B cell (primary cell): ENCODE measurements around the gene TXNRD1. TPM values are rescaled to one million over a fixed set of nuclear protein-coding genes. Genes with fewer than 3 reads are reported as not detected.
"Not testable (repeated sequence)": the region's sequence is repeated elsewhere in the genome, so short reads cannot be mapped to it uniquely, and the experiment has no call there.

Source experiments
- ATAC-seq: fragments of 200-7000 bp; cut with Tn5 transposase; one replicate; pipeline ENCODE4 v1.10.0; 2021; ENCODE audit warnings: low read depth, mild to moderate bottlenecking, moderate number of reproducible peaks, moderate library complexity
- CTCF ChIA-PET: fragments of 350-600 bp; sonication (Branson Sonifier 250); formaldehyde crosslinking; loops from one replicate; lab custom pipeline; 2021; ENCODE audit warnings: antibody characterized with exemption, inconsistent platforms; lab: Charles Lee
- POLR2A ChIA-PET: fragments of 350-600 bp; sonication (Branson Sonifier 250); formaldehyde crosslinking; loops from one replicate; lab custom pipeline; 2021; ENCODE audit warnings: antibody characterized with exemption; lab: Charles Lee
- DNase-seq: peaks from one replicate; pipeline ENCODE4 v3.0.0; 2013
- H2AFZ ChIP-seq: 2 replicates; pipeline ENCODE4 v1.6.1; 2012; ENCODE audit warnings: mild to moderate bottlenecking, low read depth, low read length; ENCODE audit not compliant: insufficient read depth, poor library complexity, severe bottlenecking
- H3K27ac ChIP-seq, 2 donors: 1 replicate in 1 of 2; 2 replicates in 1 of 2; pipeline ENCODE4 v1.5.1; 2012 to 2013; ENCODE audit warnings: low read length in 2 of 2, mild to moderate bottlenecking in 2 of 2, moderate library complexity in 1 of 2
- H3K27me3 ChIP-seq, 4 experiments: fragments of 200-600 bp in 1 of 4; sonication (generic) in 1 of 4; replicated peaks in 1 of 4; 1 replicate in 2 of 4; 2 replicates in 2 of 4; pipeline versions ENCODE4 v1.6.1 to v1.7.0; 2013 to 2016; ENCODE audit warnings: low read length in 3 of 4, mild to moderate bottlenecking in 2 of 4, mixed read lengths in 1 of 4, moderate library complexity in 1 of 4; ENCODE audit not compliant: insufficient read depth in 4 of 4, control insufficient read depth in 3 of 4; ENCODE audit errors: control extremely low read depth in 1 of 4
- H3K36me3 ChIP-seq, 2 experiments: replicated peaks in 1 of 2; 1 replicate in 1 of 2; 2 replicates in 1 of 2; pipeline versions ENCODE4 v1.6.1 to v1.7.1; 2013; ENCODE audit warnings: low read length in 1 of 2; ENCODE audit not compliant: insufficient read depth in 2 of 2, control insufficient read depth in 1 of 2; ENCODE audit errors: control extremely low read depth in 1 of 2, extremely low read depth in 1 of 2
- H3K4me1 ChIP-seq, 2 donors: fragments of 200-600 bp in 1 of 2; sonication (generic) in 1 of 2; 1 replicate in 1 of 2; 2 replicates in 1 of 2; pipeline versions ENCODE4 v1.5.1 to v1.6.1; 2013 to 2017; ENCODE audit warnings: low read length in 2 of 2; ENCODE audit not compliant: control insufficient read depth in 2 of 2, insufficient read depth in 2 of 2
- H3K4me2 ChIP-seq: replicated peaks from 2 replicates; pipeline ENCODE3; 2012; ENCODE audit warnings: mild to moderate bottlenecking, low read depth, low read length; ENCODE audit not compliant: poor library complexity, severe bottlenecking
- H3K4me3 ChIP-seq, 5 experiments: fragments of 200-600 bp in 1 of 5; sonication (generic) in 1 of 5; 1 replicate in 3 of 5; 2 replicates in 2 of 5; pipeline versions ENCODE4 v1.5.1 to v1.7.0; 2011 to 2016; ENCODE audit warnings: low read length in 4 of 5, mild to moderate bottlenecking in 4 of 5, low read depth in 2 of 5, control low read depth in 1 of 5, moderate library complexity in 1 of 5; ENCODE audit not compliant: insufficient read depth in 1 of 5; ENCODE audit errors: control extremely low read depth in 1 of 5, extremely low read depth in 1 of 5
- H3K79me2 ChIP-seq: fragments of 200-600 bp; sonication (generic); one replicate; pipeline ENCODE4 v1.6.0; 2016; ENCODE audit warnings: low read length; ENCODE audit not compliant: control insufficient read depth, insufficient read depth
- H3K9ac ChIP-seq: fragments of 200-600 bp; sonication (generic); 2 replicates; pipeline ENCODE4 v1.6.1; 2017; ENCODE audit warnings: mild to moderate bottlenecking, low read length, moderate library complexity
- H3K9me3 ChIP-seq, 3 donors: one replicate each; pipeline versions ENCODE4 v1.6.1 to v1.7.1; 2013; ENCODE audit warnings: low read length in 2 of 3; ENCODE audit not compliant: control insufficient read depth in 2 of 3, insufficient read depth in 1 of 3; ENCODE audit errors: control extremely low read depth in 1 of 3
- H4K20me1 ChIP-seq: 2 replicates; pipeline ENCODE4 v1.6.0; 2012; ENCODE audit warnings: mild to moderate bottlenecking, low read length; ENCODE audit not compliant: insufficient read depth, control insufficient read depth, poor library complexity, severe bottlenecking
- H3K27ac Mint-ChIP-seq: one replicate; pipeline ENCODE4 v1.8.0; 2021; ENCODE audit warnings: mixed read lengths
- H3K27me3 Mint-ChIP-seq: one replicate; pipeline ENCODE4 v1.8.0; 2021; ENCODE audit warnings: mixed read lengths
- H3K4me1 Mint-ChIP-seq: one replicate; pipeline ENCODE4 v1.8.0; 2021; ENCODE audit warnings: mixed read lengths
- H3K4me3 Mint-ChIP-seq: one replicate; pipeline ENCODE4 v1.8.0; 2021; ENCODE audit warnings: mixed read lengths
- H3K9me3 Mint-ChIP-seq: one replicate; pipeline ENCODE4 v1.8.0; 2022; ENCODE audit warnings: mixed read lengths; ENCODE audit not compliant: insufficient read depth
- CTCF ChIP-seq: fragments of 200-600 bp; IDR thresholded peaks from one replicate; pipeline ENCODE4 v1.8.0; 2022; ENCODE audit warnings: antibody characterized with exemption, mild to moderate bottlenecking
- WGBS: methylation state at CpG from one replicate; pipeline ENCODE4 v1.1.5; 2013; ENCODE audit warnings: missing lambda C conversion rate; ENCODE audit not compliant: insufficient coverage; 5-methylcytosine and 5-hydroxymethylcytosine counted together
- intact Hi-C: fragments of 100-400 bp; cut with micrococcal nuclease; formaldehyde crosslinking; loops from one replicate; pipeline ENCODE4 v1.10.0; 2022
- polyA plus RNA-seq: library from polyadenylated mRNA; depleted of rRNA; stranded (reverse); fragments of >200 nt; gene quantifications from 2 replicates; pipeline ENCODE4 v1.2.3, GENCODE V29; 2012
- total RNA-seq, 2 donors: library from RNA; stranded (reverse); fragments of 120-200 nt in 1 of 2; gene quantifications; 1 replicate in 1 of 2; 2 replicates in 1 of 2; pipeline versions ENCODE4 v1.2.3 to v1.2.4, GENCODE V29; 2013 to 2022

Gene TXNRD1
- total and polyA plus RNA-seq, 2 donors (not counting 1 experiment from before 2014, with no cell fraction given) = 10.1 to 44.6 TPM

GRCh38 chr12:104323899-104324298 lies 108.3 kb downstream of the TXNRD1 start:
- Histone ChIP-seq H4K20me1 (no peaks in the 10 kb centered on the region), H3K27ac (no peak overlapping the region), H2AFZ (no peak overlapping the region), H3K9me3 (no peaks in the 10 kb centered on the region), H3K4me2 (no peak overlapping the region), H3K79me2 (no peaks in the 10 kb centered on the region), H3K27me3 (no peaks in the 10 kb centered on the region), H3K36me3 (peaks cover 21 to 58% of the 10 kb centered on the region in 2 experiments), H3K4me1 (no peaks in the 10 kb centered on the region), H3K9ac (no peak overlapping the region), H3K4me3 (no peak overlapping the region)
- Mint-ChIP-seq H3K4me3 (no peak overlapping the region), H3K9me3 (no peaks in the 10 kb centered on the region), H3K27ac (no peak overlapping the region), H3K4me1 (no peaks in the 10 kb centered on the region), H3K27me3 (no peaks in the 10 kb centered on the region)
- TF ChIP-seq CTCF = no peak
- no peak for DNase-seq
- 100% methylated on average over 1 of the region's 1 CpG for WGBS
- ChIA-PET POLR2A (no interaction called here), CTCF (no interaction called here)
- no peak for ATAC-seq
- intact Hi-C loops = no loop called here

GRCh38 chr12:104328278-104328677 lies 112.7 kb downstream of the TXNRD1 start:
- WGBS = 100% methylated on average over 5 of the region's 6 CpGs

More at GRCh38 chr12:104328278-104328677, 112.7 kb downstream of the TXNRD1 start:
- H3K27me3 ChIP-seq, H3K9me3 ChIP-seq, H3K4me3 Mint-ChIP-seq, H3K4me3 ChIP-seq, DNase-seq, H3K4me2 ChIP-seq, H3K27ac ChIP-seq, H3K27ac Mint-ChIP-seq, H3K9ac ChIP-seq, ATAC-seq, H3K27me3 Mint-ChIP-seq, H3K4me1 Mint-ChIP-seq, H3K4me1 ChIP-seq, H3K79me2 ChIP-seq, H2AFZ ChIP-seq, H4K20me1 ChIP-seq, intact Hi-C loops, POLR2A ChIA-PET, H3K9me3 Mint-ChIP-seq: not testable (repeated sequence)
- CTCF ChIA-PET = interaction anchor here (0.6 to 1.0 kb wide), 3 partner anchors 12 to 26 kb away, joined by 3 to 4 read pairs (median 4); no protein-coding TSS in a partner anchor
- H3K36me3 ChIP-seq = peaks cover 14 to 28% of the 10 kb centered on the region in 2 experiments
